HepG2 (cell line): Measurements from ENCODE around the gene OR1S2. TPM values are rescaled to one million over a fixed set of nuclear protein-coding genes. Genes with fewer than 3 reads are reported as not detected.
A peak's percentile ranks its signal among the peaks of the same experiment; 100 is the strongest.
"Not testable (repeated sequence)": the region's sequence is repeated elsewhere in the genome, so short reads cannot be mapped to it uniquely, and the experiment has no call there.

ENCODE experiments used
- ATAC-seq: fragments of 200-7000 bp; cut with Tn5 transposase; 3 replicates; pipeline ENCODE4 v1.9.1; 2020; ENCODE audit warnings: mild to moderate bottlenecking, moderate library complexity
- BruUV-seq: library from RNA; stranded (reverse); fragments of 400-500 nt; replicated peaks from 2 replicates; lab custom pipeline; 2021; lab: Mats Ljungman, UMichigan
- CTCF ChIA-PET: fragments of 300-600 bp; formaldehyde crosslinking; extraction: SDS; loops from one replicate; lab custom pipeline; 2021; ENCODE audit warnings: low total read pairs, inconsistent platforms, low intra/inter-chr PET ratio; lab: Yijun Ruan, JAX
- POLR2A ChIA-PET: fragments of 350-600 bp; sonication (Branson Sonifier 250); formaldehyde crosslinking; loops from one replicate; lab custom pipeline; 2020; ENCODE audit warnings: antibody characterized with exemption, inconsistent platforms; lab: Yijun Ruan, JAX
- DNase-seq: peaks from one replicate; pipeline ENCODE4 v3.0.0-alpha.2; 2015; ENCODE audit warnings: low spot score
- FAIRE-seq: peaks from 3 replicates; lab custom pipeline; 2011; peaks lifted over from hg19 to GRCh38; lab: Jason Lieb, UNC
- H2AFZ ChIP-seq: one replicate; pipeline ENCODE4 v1.6.1; 2011; ENCODE audit warnings: low read length, inconsistent platforms
- H3K27ac ChIP-seq: fragments of 300-600 bp; 3 replicates; pipeline ENCODE4 v1.8.0; 2011; ENCODE audit warnings: mixed run types, mild to moderate bottlenecking, mixed read lengths, low read length, inconsistent platforms; ENCODE audit not compliant: insufficient read depth; ENCODE audit errors: extremely low read length
- H3K27me3 ChIP-seq, 2 experiments: fragments of 200-600 bp in 1 of 2; 2 replicates in 1 of 2; 3 replicates in 1 of 2; pipeline versions ENCODE4 v1.6.0 to v1.8.0; 2011; ENCODE audit warnings: low read length in 2 of 2, mild to moderate bottlenecking in 2 of 2, moderate library complexity in 2 of 2, inconsistent platforms in 1 of 2; ENCODE audit not compliant: insufficient read depth in 2 of 2, control insufficient read depth in 1 of 2
- H3K36me3 ChIP-seq, 2 experiments: fragments of 200-600 bp in 1 of 2; replicated peaks in 1 of 2; 2 replicates in 1 of 2; 3 replicates in 1 of 2; pipeline versions ENCODE4 v1.5.1 to v1.8.0; 2011; ENCODE audit warnings: low read length in 2 of 2, inconsistent platforms in 1 of 2; ENCODE audit not compliant: insufficient read depth in 2 of 2, control insufficient read depth in 1 of 2
- H3K4me1 ChIP-seq: 2 replicates; pipeline ENCODE4 v1.5.1; 2012; ENCODE audit warnings: low read length, inconsistent platforms; ENCODE audit not compliant: insufficient read depth
- H3K4me2 ChIP-seq: 2 replicates; pipeline ENCODE4 v1.6.0; 2011; ENCODE audit warnings: low read depth, low read length, inconsistent platforms
- H3K4me3 ChIP-seq, 3 experiments: fragments of 200-600 bp in 1 of 3; sonication (generic), shearing (Covaris generic) in 1 of 3; replicated peaks in 1 of 3; 2 replicates each; pipeline ENCODE4 v1.5.1; 2011 to 2016; ENCODE audit warnings: low read length in 3 of 3, inconsistent platforms in 2 of 3, low read depth in 2 of 3, mild to moderate bottlenecking in 2 of 3, control low read depth in 1 of 3, mixed read lengths in 1 of 3; ENCODE audit not compliant: insufficient read depth in 1 of 3
- H3K79me2 ChIP-seq: one replicate; pipeline ENCODE4 v1.6.1; 2011; ENCODE audit warnings: low read length, inconsistent platforms; ENCODE audit not compliant: insufficient read depth
- H3K9ac ChIP-seq: 2 replicates; pipeline ENCODE4 v1.6.0; 2011; ENCODE audit warnings: mild to moderate bottlenecking, low read depth, low read length, inconsistent platforms; ENCODE audit not compliant: insufficient read depth
- H3K9me3 ChIP-seq: 2 replicates; pipeline ENCODE4 v1.5.1; 2012; ENCODE audit warnings: mild to moderate bottlenecking, low read length
- H4K20me1 ChIP-seq: 2 replicates; pipeline ENCODE4 v1.6.0; 2011; ENCODE audit warnings: inconsistent platforms, mild to moderate bottlenecking, low read length, moderate library complexity; ENCODE audit not compliant: insufficient read depth
- IRX3 ChIP-seq: sonication (generic); formaldehyde crosslinking; IDR thresholded peaks from 2 replicates; pipeline ENCODE4 v1.8.1; 2023; ENCODE audit warnings: mild to moderate bottlenecking, low read depth, missing genetic modification reagents, borderline replicate concordance
- MAFF ChIP-seq: IDR thresholded peaks from 2 replicates; pipeline ENCODE4 v1.6.1; 2011; ENCODE audit warnings: low read depth, low read length, improper control_type of control experiment
- MAFK ChIP-seq, 2 experiments: IDR thresholded peaks in 1 of 2; conservative IDR thresholded peaks in 1 of 2; 2 replicates each; pipeline ENCODE4 v1.6.1; 2011; ENCODE audit warnings: improper control_type of control experiment in 2 of 2, low read length in 2 of 2
- WGBS: methylation state at CpG from one replicate; pipeline ENCODE4 v1.1.6; 2017; ENCODE audit warnings: low lambda C conversion rate; 5-methylcytosine and 5-hydroxymethylcytosine counted together
- in situ Hi-C: cut with HindIII; loops from 2 replicates; pipeline ENCODE4 v1.10.0; 2017; ENCODE audit warnings: low pct_unique_long_range_greater_than_20kb; ENCODE audit not compliant: extremely low pct_ligation_motif_present
- intact Hi-C: fragments of 100-400 bp; cut with micrococcal nuclease; formaldehyde crosslinking; loops from one replicate; pipeline ENCODE4 v1.10.0; 2022; ENCODE audit not compliant: unreplicated experiment
- polyA plus RNA-seq, 8 experiments: library from polyadenylated mRNA; depleted of rRNA in 3 of 8; stranded (reverse) in 7 of 8; unstranded in 1 of 8; fragments of >200 nt; fragmentation: Illumina TruSeq in 4 of 8; extraction: Trizol in 4 of 8; gene quantifications; 2 replicates each; pipeline versions ENCODE4 v1.2.1 to v1.2.3, GENCODE V29; 2011 to 2016; ENCODE audit warnings: low read depth in 4 of 8, missing spikeins in 1 of 8, mixed read lengths in 1 of 8; ENCODE audit not compliant: insufficient read depth in 1 of 8
- total RNA-seq, 5 experiments: library from RNA; depleted of rRNA; stranded (reverse); fragments of >200 nt; fragmentation: Illumina TruSeq; extraction: Trizol; gene quantifications; 2 replicates each; pipeline ENCODE4 v1.2.3, GENCODE V29; 2016; ENCODE audit warnings: low read depth in 1 of 5

OR1S2 gene
- total and polyA plus RNA-seq, 2 of the 13 experiments (the other 11 are each of a cell fraction or from before 2014, with no cell fraction given) = not detected

DNA sequence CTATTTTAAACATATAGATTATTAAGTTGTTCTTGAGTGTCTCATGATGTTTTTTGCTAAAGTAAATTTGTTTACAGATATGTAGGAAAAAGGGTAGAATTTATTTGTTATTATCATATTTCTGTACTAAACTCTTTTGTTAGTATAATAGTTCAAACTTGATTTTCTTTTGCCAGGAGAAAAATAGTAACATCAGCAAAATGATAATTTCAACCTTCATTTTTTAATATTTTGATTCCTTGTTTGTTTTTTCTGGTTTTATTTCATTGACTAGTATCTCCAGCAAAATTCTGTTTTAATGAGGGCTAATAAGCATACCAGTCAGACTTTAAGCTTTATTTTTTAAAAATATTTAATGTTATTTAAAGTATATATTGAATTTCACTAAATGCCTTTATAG, 12.5 kb upstream of the OR1S2 start:
- FAIRE-seq (no peak), DNase-seq (no peak), ATAC-seq (no peak)
- Histone ChIP-seq H3K36me3 (no peaks in the 10 kb centered on the region), H3K9ac (no peak overlapping the region), H4K20me1 (no peaks in the 10 kb centered on the region), H3K27me3 (no peaks in the 10 kb centered on the region), H3K27ac (no peak overlapping the region), H3K79me2 (no peaks in the 10 kb centered on the region), H2AFZ (no peak overlapping the region), H3K4me1 (no peaks in the 10 kb centered on the region), H3K4me3 (no peak overlapping the region), H3K4me2 (no peak overlapping the region), H3K9me3 (no peaks in the 10 kb centered on the region)
- ChIA-PET CTCF (no interaction called here), POLR2A (no interaction called here)
- TF ChIP-seq MAFF (peak; percentile 2; the same call in 1 of the 2 replicates), IRX3 (CRISPR knock-in tag) (no peak), MAFK (conservative IDR thresholded peaks at IDR 0.05 in 1 of 2, IDR thresholded peaks at IDR 0.05 in 1 of 2; ENCODE audit: low read length in 2 of 2) (peak in 1 of 2 experiments; percentile 60; a peak in 2 of 4 replicates)
- intact Hi-C loops = no loop called here
- no TSS peak for BruUV-seq
- in situ Hi-C loops = no loop called here

- H3K4me2 ChIP-seq, H4K20me1 ChIP-seq, H3K27ac ChIP-seq, H3K79me2 ChIP-seq, BruUV-seq, FAIRE-seq, H3K9ac ChIP-seq, H3K9me3 ChIP-seq, CTCF ChIA-PET, ATAC-seq, in situ Hi-C loops, H3K4me1 ChIP-seq, intact Hi-C loops, DNase-seq, H3K36me3 ChIP-seq, POLR2A ChIA-PET, H3K4me3 ChIP-seq, H2AFZ ChIP-seq, H3K27me3 ChIP-seq: not testable (repeated sequence)
- 13% methylated on average over 2 of the region's 2 CpGs for WGBS
These were observed 8.5 kb upstream of the OR1S2 start, which contains the start of gene OR1S1 for GRCh38 chr11:58212420-58212819. TSS of gene OR1S1 (plus strand) at chr11:58212720.
